Neural cell (in vitro differentiated cells): Measurements from ENCODE around the gene RANGAP1. TPM values are rescaled to one million over a fixed set of nuclear protein-coding genes. Genes with fewer than 3 reads are reported as not detected.

ENCODE experiments used
- H2AFZ ChIP-seq: fragments of 200-600, 300-800 bp; sonication (generic), shearing (Covaris generic); 2 replicates; pipeline ENCODE4 v1.6.0; 2014; ENCODE audit warnings: low read depth, mild to moderate bottlenecking, antibody characterized with exemption, low read length, moderate library complexity
- H3F3A ChIP-seq: fragments of 200-600 bp; shearing (Covaris generic); 2 replicates; pipeline ENCODE4 v1.6.1; 2016; ENCODE audit warnings: mild to moderate bottlenecking, moderate library complexity, mixed read lengths, antibody characterized with exemption, low read length; ENCODE audit not compliant: insufficient read depth, poor library complexity, severe bottlenecking
- H3K27ac ChIP-seq: fragments of 200-600, 300-800 bp; sonication (generic), shearing (Covaris generic); 2 replicates; pipeline ENCODE4 v1.5.1; 2014; ENCODE audit warnings: mild to moderate bottlenecking, low read length, moderate library complexity
- H3K27me3 ChIP-seq: fragments of 300-800, 200-600 bp; sonication (generic), shearing (Covaris generic); 2 replicates; pipeline ENCODE4 v1.6.0; 2014; ENCODE audit warnings: mild to moderate bottlenecking, low read depth, low read length, moderate library complexity; ENCODE audit not compliant: insufficient read depth
- H3K36me3 ChIP-seq: fragments of 300-800, 200-600 bp; sonication (generic), shearing (Covaris generic); 2 replicates; pipeline ENCODE4 v1.5.1; 2014; ENCODE audit warnings: mild to moderate bottlenecking, antibody characterized with exemption, low read length, moderate library complexity; ENCODE audit not compliant: insufficient read depth
- H3K4me2 ChIP-seq: fragments of 300-800, 200-600 bp; sonication (generic), shearing (Covaris generic); 2 replicates; pipeline ENCODE4 v1.6.0; 2014; ENCODE audit warnings: mild to moderate bottlenecking, low read length
- H3K4me3 ChIP-seq: fragments of 300-800, 200-600 bp; sonication (generic), shearing (Covaris generic); 2 replicates; pipeline ENCODE4 v1.5.1; 2014; ENCODE audit warnings: mild to moderate bottlenecking, low read length, moderate library complexity
- H3K79me2 ChIP-seq: fragments of 200-600 bp; shearing (Covaris generic); replicated peaks from 2 replicates; pipeline ENCODE4 v1.6.0; 2014; ENCODE audit warnings: mild to moderate bottlenecking, low read length, moderate library complexity; ENCODE audit not compliant: insufficient read depth
- H3K9ac ChIP-seq: fragments of 300-800, 200-600 bp; sonication (generic), shearing (Covaris generic); 2 replicates; pipeline ENCODE4 v1.6.1; 2016; ENCODE audit warnings: mild to moderate bottlenecking, low read length, mixed read lengths
- H3K9me2 ChIP-seq: fragments of 200-600 bp; shearing (Covaris generic); 2 replicates; pipeline ENCODE4 v1.6.1; 2016; ENCODE audit warnings: mild to moderate bottlenecking, low read length, mixed read lengths; ENCODE audit not compliant: insufficient read depth
- H3K9me3 ChIP-seq: fragments of 200-600, 300-800 bp; sonication (generic), shearing (Covaris generic); 2 replicates; pipeline ENCODE4 v1.6.1; 2016; ENCODE audit warnings: mild to moderate bottlenecking, mixed run types, low read length, moderate library complexity, mixed read lengths
- H4K20me1 ChIP-seq: fragments of 200-600 bp; shearing (Covaris generic); 2 replicates; pipeline ENCODE4 v1.6.1; 2016; ENCODE audit warnings: mild to moderate bottlenecking, mixed run types; ENCODE audit not compliant: insufficient read depth
- CTCF ChIP-seq: fragments of 450-650 bp; IDR thresholded peaks from 2 replicates; pipeline ENCODE4 v1.5.1; 2014; ENCODE audit warnings: antibody characterized with exemption, mild to moderate bottlenecking, moderate library complexity; ENCODE audit not compliant: poor library complexity, severe bottlenecking
- EP300 ChIP-seq: fragments of 450-650 bp; conservative IDR thresholded peaks from 2 replicates; pipeline ENCODE4 v1.6.1; 2014; ENCODE audit warnings: antibody characterized with exemption, mild to moderate bottlenecking, moderate library complexity; ENCODE audit not compliant: poor library complexity, severe bottlenecking
- EZH2 ChIP-seq: fragments of 200-600, 300-800 bp; shearing (Covaris generic), sonication (generic); IDR thresholded peaks from 2 replicates; pipeline ENCODE4 v1.6.1; 2014; ENCODE audit warnings: antibody characterized with exemption, low read length, borderline replicate concordance, mild to moderate bottlenecking; ENCODE audit not compliant: insufficient read depth, poor library complexity, severe bottlenecking
- MXI1 ChIP-seq: fragments of 450-650 bp; conservative IDR thresholded peaks from 2 replicates; pipeline ENCODE4 v1.6.1; 2014; ENCODE audit warnings: antibody characterized with exemption, mild to moderate bottlenecking; ENCODE audit not compliant: poor library complexity, severe bottlenecking
- POLR2AphosphoS5 ChIP-seq: IDR thresholded peaks from 2 replicates; pipeline ENCODE4 v1.6.1; 2012
- RAD21 ChIP-seq: fragments of 450-650 bp; conservative IDR thresholded peaks from 2 replicates; pipeline ENCODE4 v1.6.1; 2014; ENCODE audit warnings: antibody characterized with exemption, mild to moderate bottlenecking, moderate library complexity
- SMC3 ChIP-seq: fragments of 450-650 bp; conservative IDR thresholded peaks from 2 replicates; pipeline ENCODE4 v1.6.1; 2014; ENCODE audit warnings: antibody characterized with exemption, mild to moderate bottlenecking, moderate library complexity; ENCODE audit not compliant: poor library complexity
- TAF1 ChIP-seq: IDR thresholded peaks from 2 replicates; pipeline ENCODE4 v1.6.1; 2012; ENCODE audit warnings: low read depth
- polyA plus RNA-seq: library from polyadenylated mRNA; depleted of rRNA; stranded (reverse); fragments of >200 nt; gene quantifications from 2 replicates; pipeline ENCODE4 v1.2.3, GENCODE V29; 2014
- TF ChIP-seq, protein P1 (sequence below): IDR thresholded peaks from 2 replicates; pipeline ENCODE4 v1.6.1; 2012; ENCODE audit warnings: borderline replicate concordance

The RANGAP1 gene
- polyA plus RNA-seq, 1 donor from 2014 or later: 48.6 TPM

DNA sequence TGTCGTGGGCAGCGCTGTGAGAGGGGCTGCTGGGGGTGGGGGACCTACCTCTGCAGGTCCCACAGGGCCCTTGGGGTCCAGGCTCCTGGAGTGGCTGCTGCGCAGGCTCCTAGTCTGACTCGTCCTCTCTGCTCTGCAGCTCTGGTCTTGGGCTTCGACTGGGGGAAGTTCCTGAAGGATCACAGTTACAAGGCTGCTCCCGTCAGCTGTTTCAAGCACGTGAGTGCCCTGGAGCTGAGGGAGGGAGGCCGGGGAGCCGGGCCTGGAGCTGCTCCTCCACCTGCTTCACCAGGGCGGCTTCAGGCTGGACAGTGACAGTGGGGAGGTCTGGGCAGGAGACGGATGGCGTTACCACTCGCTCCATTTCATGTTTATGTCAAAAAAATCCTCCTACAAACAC, 69.0 kb downstream of the RANGAP1 start:
- Histone ChIP-seq H3K4me2 (no peak overlapping the region), H3K9me3 (no peaks in the 10 kb centered on the region), H3K36me3 (no peaks in the 10 kb centered on the region), H3K4me3 (no peak overlapping the region), H4K20me1 (no peaks in the 10 kb centered on the region), H3K79me2 (no peaks in the 10 kb centered on the region), H3K9me2 (no peaks in the 10 kb centered on the region), H3K9ac (no peak overlapping the region), H3K27ac (no peak overlapping the region), H2AFZ (no peak overlapping the region), H3K27me3 (no peaks in the 10 kb centered on the region), H3F3A (no peaks in the 10 kb centered on the region)
- no peak for TF ChIP-seq POLR2AphosphoS5
- TF ChIP-seq EZH2: no peak
- TF ChIP-seq MXI1: no peak
- no peak for TF ChIP-seq EP300
- TF ChIP-seq RAD21: no peak
- TF ChIP-seq, protein P1, sequence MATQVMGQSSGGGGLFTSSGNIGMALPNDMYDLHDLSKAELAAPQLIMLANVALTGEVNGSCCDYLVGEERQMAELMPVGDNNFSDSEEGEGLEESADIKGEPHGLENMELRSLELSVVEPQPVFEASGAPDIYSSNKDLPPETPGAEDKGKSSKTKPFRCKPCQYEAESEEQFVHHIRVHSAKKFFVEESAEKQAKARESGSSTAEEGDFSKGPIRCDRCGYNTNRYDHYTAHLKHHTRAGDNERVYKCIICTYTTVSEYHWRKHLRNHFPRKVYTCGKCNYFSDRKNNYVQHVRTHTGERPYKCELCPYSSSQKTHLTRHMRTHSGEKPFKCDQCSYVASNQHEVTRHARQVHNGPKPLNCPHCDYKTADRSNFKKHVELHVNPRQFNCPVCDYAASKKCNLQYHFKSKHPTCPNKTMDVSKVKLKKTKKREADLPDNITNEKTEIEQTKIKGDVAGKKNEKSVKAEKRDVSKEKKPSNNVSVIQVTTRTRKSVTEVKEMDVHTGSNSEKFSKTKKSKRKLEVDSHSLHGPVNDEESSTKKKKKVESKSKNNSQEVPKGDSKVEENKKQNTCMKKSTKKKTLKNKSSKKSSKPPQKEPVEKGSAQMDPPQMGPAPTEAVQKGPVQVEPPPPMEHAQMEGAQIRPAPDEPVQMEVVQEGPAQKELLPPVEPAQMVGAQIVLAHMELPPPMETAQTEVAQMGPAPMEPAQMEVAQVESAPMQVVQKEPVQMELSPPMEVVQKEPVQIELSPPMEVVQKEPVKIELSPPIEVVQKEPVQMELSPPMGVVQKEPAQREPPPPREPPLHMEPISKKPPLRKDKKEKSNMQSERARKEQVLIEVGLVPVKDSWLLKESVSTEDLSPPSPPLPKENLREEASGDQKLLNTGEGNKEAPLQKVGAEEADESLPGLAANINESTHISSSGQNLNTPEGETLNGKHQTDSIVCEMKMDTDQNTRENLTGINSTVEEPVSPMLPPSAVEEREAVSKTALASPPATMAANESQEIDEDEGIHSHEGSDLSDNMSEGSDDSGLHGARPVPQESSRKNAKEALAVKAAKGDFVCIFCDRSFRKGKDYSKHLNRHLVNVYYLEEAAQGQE: no peak

GRCh38 chr22:41215926-41216325, 70.1 kb downstream of the RANGAP1 start:
- H3K4me2 ChIP-seq: no peak overlapping the region
- no peaks in the 10 kb centered on the region for H4K20me1 ChIP-seq
- H3F3A ChIP-seq: no peaks in the 10 kb centered on the region
- H3K27me3 ChIP-seq: no peaks in the 10 kb centered on the region
- H3K27ac ChIP-seq: no peak overlapping the region
- H3K9ac ChIP-seq: no peak overlapping the region
- TF ChIP-seq, protein P1: no peak
- TF ChIP-seq CTCF (no peak), RAD21 (no peak), EZH2 (no peak), TAF1 (no peak), SMC3 (no peak), MXI1 (no peak), EP300 (no peak), POLR2AphosphoS5 (no peak)
- no peak overlapping the region for H3K4me3 ChIP-seq
- H3K9me2 ChIP-seq: no peaks in the 10 kb centered on the region
- no peaks in the 10 kb centered on the region for H3K36me3 ChIP-seq
- H3K79me2 ChIP-seq: no peaks in the 10 kb centered on the region
- no peaks in the 10 kb centered on the region for H3K9me3 ChIP-seq
- no peak overlapping the region for H2AFZ ChIP-seq
